ENCODE results near the gene EHD1. TPM values are rescaled to one million over a fixed set of nuclear protein-coding genes. Genes with fewer than 3 reads are reported as not detected.

Gene EHD1
- total and polyA plus RNA-seq, 9 of the 15 experiments (the other 6 are each of a cell fraction or from before 2014, with no cell fraction given): 0.46 to 65.0 (median 16.4) TPM

DNA sequence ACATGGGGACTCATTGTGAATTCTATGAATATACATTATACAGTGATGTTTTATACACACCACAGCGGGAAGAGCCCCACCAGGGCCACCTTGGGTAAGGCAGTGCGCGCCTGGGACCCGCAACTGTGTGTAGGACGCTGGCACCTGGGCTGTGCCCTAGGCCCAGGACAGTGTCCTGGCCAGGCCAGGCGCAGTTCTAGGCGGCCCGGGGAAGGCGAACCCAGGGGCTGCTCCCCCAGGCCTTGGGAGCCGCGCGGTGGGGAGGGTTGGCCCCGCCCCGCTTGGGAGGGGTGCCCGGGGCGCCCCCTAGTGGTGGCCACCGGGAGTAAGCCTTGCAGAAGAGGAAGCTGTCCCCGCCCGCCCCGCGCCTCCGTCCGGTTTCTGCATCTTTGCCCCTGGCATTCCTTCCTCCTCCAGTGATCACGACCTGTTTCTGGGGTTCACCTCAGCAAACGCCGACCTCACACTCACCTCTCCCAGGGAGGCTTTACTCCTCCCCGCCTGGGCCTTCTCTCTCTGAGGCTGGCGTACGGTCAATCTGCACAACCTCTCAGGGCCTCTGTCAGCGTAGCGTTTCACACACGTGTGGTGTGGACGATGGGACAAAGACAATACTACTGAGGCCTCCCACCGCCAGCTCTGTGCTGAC, 9.5 kb upstream of the EHD1 start (continued):
- 0 out of 2 replicates have a peak, but pooled peaks have one; percentile 66 for TF ChIP-seq FOXK1 (CRISPR knock-in tag; IDR thresholded peaks at IDR 0.05; ENCODE audit: borderline replicate concordance)
- TF ChIP-seq, protein P1, sequence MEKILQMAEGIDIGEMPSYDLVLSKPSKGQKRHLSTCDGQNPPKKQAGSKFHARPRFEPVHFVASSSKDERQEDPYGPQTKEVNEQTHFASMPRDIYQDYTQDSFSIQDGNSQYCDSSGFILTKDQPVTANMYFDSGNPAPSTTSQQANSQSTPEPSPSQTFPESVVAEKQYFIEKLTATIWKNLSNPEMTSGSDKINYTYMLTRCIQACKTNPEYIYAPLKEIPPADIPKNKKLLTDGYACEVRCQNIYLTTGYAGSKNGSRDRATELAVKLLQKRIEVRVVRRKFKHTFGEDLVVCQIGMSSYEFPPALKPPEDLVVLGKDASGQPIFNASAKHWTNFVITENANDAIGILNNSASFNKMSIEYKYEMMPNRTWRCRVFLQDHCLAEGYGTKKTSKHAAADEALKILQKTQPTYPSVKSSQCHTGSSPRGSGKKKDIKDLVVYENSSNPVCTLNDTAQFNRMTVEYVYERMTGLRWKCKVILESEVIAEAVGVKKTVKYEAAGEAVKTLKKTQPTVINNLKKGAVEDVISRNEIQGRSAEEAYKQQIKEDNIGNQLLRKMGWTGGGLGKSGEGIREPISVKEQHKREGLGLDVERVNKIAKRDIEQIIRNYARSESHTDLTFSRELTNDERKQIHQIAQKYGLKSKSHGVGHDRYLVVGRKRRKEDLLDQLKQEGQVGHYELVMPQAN (IDR thresholded peaks at IDR 0.05; ENCODE audit: borderline replicate concordance): peak; percentile 77; the same call in 1 of the 2 replicates
- TF ChIP-seq RBM17 (IDR thresholded peaks at IDR 0.05; ENCODE audit: borderline replicate concordance, low read depth, low read length): no peak
- TF ChIP-seq ZFX (CRISPR knock-in tag; IDR thresholded peaks at IDR 0.05): peak; percentile 84
- TF ChIP-seq SMC3 (conservative IDR thresholded peaks at IDR 0.05; ENCODE audit: insufficient read depth, low read depth, low read length): peak; percentile 51
- TF ChIP-seq SUPT5H (IDR thresholded peaks at IDR 0.05): peak; percentile 39; the same call in 1 of the 2 replicates
- TF ChIP-seq, protein P2, sequence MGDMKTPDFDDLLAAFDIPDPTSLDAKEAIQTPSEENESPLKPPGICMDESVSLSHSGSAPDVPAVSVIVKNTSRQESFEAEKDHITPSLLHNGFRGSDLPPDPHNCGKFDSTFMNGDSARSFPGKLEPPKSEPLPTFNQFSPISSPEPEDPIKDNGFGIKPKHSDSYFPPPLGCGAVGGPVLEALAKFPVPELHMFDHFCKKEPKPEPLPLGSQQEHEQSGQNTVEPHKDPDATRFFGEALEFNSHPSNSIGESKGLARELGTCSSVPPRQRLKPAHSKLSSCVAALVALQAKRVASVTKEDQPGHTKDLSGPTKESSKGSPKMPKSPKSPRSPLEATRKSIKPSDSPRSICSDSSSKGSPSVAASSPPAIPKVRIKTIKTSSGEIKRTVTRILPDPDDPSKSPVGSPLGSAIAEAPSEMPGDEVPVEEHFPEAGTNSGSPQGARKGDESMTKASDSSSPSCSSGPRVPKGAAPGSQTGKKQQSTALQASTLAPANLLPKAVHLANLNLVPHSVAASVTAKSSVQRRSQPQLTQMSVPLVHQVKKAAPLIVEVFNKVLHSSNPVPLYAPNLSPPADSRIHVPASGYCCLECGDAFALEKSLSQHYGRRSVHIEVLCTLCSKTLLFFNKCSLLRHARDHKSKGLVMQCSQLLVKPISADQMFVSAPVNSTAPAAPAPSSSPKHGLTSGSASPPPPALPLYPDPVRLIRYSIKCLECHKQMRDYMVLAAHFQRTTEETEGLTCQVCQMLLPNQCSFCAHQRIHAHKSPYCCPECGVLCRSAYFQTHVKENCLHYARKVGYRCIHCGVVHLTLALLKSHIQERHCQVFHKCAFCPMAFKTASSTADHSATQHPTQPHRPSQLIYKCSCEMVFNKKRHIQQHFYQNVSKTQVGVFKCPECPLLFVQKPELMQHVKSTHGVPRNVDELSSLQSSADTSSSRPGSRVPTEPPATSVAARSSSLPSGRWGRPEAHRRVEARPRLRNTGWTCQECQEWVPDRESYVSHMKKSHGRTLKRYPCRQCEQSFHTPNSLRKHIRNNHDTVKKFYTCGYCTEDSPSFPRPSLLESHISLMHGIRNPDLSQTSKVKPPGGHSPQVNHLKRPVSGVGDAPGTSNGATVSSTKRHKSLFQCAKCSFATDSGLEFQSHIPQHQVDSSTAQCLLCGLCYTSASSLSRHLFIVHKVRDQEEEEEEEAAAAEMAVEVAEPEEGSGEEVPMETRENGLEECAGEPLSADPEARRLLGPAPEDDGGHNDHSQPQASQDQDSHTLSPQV (IDR thresholded peaks at IDR 0.05): peak; percentile 58; the same call in 1 of the 2 replicates
- TF ChIP-seq ZNF146 (CRISPR knock-in tag; IDR thresholded peaks at IDR 0.05; ENCODE audit: unreplicated experiment): no peak
- TF ChIP-seq ZNF644 (tag; IDR thresholded peaks at IDR 0.05; ENCODE audit: low read depth): no peak
- TF ChIP-seq CXXC5 (CRISPR knock-in tag; IDR thresholded peaks at IDR 0.05): peak; percentile 50
- peak; percentile 75; the same call in 1 of the 2 replicates for TF ChIP-seq MTA3 (IDR thresholded peaks at IDR 0.05; ENCODE audit: borderline replicate concordance)
- TF ChIP-seq ZNF398 (CRISPR knock-in tag; IDR thresholded peaks at IDR 0.05): no peak
- 0 out of 2 replicates have a peak, but pooled peaks have one; percentile 8 for TF ChIP-seq MXI1 (IDR thresholded peaks at IDR 0.05; ENCODE audit: low read depth, low read length)
- TF ChIP-seq BRD4 (IDR thresholded peaks at IDR 0.05): no peak
- no peak for TF ChIP-seq HMG20B (CRISPR knock-in tag; IDR thresholded peaks at IDR 0.05)
- TF ChIP-seq HES1 (IDR thresholded peaks at IDR 0.05; ENCODE audit: low read depth): no peak
- 0 out of 4 replicates have a peak, but pooled peaks of 1 of the 2 experiments have one; percentile 24 for TF ChIP-seq TBL1XR1 (IDR thresholded peaks at IDR 0.05; ENCODE audit: low read length in 2 of 2)
- TF ChIP-seq HDAC8 (tag; IDR thresholded peaks at IDR 0.05): no peak
- peak; percentile 37; the same call in 1 of the 2 replicates for TF ChIP-seq ZNF12 (CRISPR knock-in tag; IDR thresholded peaks at IDR 0.05)

All from K562 (cell line).